Endothelial cell of umbilical vein (primary cell): Measurements from ENCODE around the gene REEP5.

Source experiments
- CTCF ChIP-seq, 2 donors: IDR thresholded peaks; 1 replicate in 1 of 2; 2 replicates in 1 of 2; pipeline ENCODE4 v1.5.1; 2011; ENCODE audit warnings: low read length in 2 of 2, mild to moderate bottlenecking in 2 of 2, moderate library complexity in 2 of 2, control low read depth in 1 of 2, inconsistent platforms in 1 of 2, low read depth in 1 of 2; ENCODE audit not compliant: insufficient read depth in 1 of 2; ENCODE audit errors: extremely low read depth in 1 of 2
- EZH2 ChIP-seq: IDR thresholded peaks from 2 replicates; pipeline ENCODE4 v1.6.1; 2012; ENCODE audit warnings: borderline replicate concordance, low read depth, mild to moderate bottlenecking, moderate library complexity, low read length, inconsistent platforms; ENCODE audit not compliant: severe bottlenecking
- FOS ChIP-seq: IDR thresholded peaks from 2 replicates; pipeline ENCODE4 v1.6.1; 2011; ENCODE audit warnings: mild to moderate bottlenecking, low read length, moderate library complexity, borderline replicate concordance; ENCODE audit not compliant: insufficient read depth
- JUN ChIP-seq: IDR thresholded peaks from 2 replicates; pipeline ENCODE4 v1.6.1; 2011; ENCODE audit warnings: borderline replicate concordance, low read depth; ENCODE audit not compliant: insufficient read length, insufficient read depth
- MYC ChIP-seq: IDR thresholded peaks from one replicate; pipeline ENCODE4 v1.6.1; 2011; ENCODE audit warnings: mild to moderate bottlenecking, low read depth, low read length
- POLR2A ChIP-seq: IDR thresholded peaks from 2 replicates; pipeline ENCODE4 v1.6.1; 2012; ENCODE audit warnings: low read depth, mild to moderate bottlenecking, control low read depth, low read length
- POLR2AphosphoS5 ChIP-seq: IDR thresholded peaks from 2 replicates; pipeline ENCODE4 v1.6.1; 2012; ENCODE audit warnings: low read depth, mild to moderate bottlenecking, control low read depth, low read length, moderate library complexity; ENCODE audit not compliant: insufficient read depth
- TF ChIP-seq, protein P1 (sequence below): IDR thresholded peaks from 2 replicates; pipeline ENCODE4 v1.6.1; 2011; ENCODE audit not compliant: insufficient read depth, insufficient read length

GRCh38 chr5:112906637-112907036, 15.4 kb downstream of the REEP5 start:
- TF ChIP-seq CTCF (IDR thresholded peaks at IDR 0.05; ENCODE audit: extremely low read depth in 1 of 2, insufficient read depth in 1 of 2, low read depth in 1 of 2, low read length in 2 of 2) (no peak), POLR2A (no peak), POLR2AphosphoS5 (no peak), FOS (no peak), MYC (no peak), EZH2 (no peak), JUN (no peak)
- TF ChIP-seq, protein P1, sequence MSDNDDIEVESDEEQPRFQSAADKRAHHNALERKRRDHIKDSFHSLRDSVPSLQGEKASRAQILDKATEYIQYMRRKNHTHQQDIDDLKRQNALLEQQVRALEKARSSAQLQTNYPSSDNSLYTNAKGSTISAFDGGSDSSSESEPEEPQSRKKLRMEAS: no peak
